Measurements from ENCODE around the gene RESP18. TPM values are rescaled to one million over a fixed set of nuclear protein-coding genes. Genes with fewer than 3 reads are reported as not detected.

The RESP18 gene
- total RNA-seq, 4 donors from 2014 or later, result not detected

DNA sequence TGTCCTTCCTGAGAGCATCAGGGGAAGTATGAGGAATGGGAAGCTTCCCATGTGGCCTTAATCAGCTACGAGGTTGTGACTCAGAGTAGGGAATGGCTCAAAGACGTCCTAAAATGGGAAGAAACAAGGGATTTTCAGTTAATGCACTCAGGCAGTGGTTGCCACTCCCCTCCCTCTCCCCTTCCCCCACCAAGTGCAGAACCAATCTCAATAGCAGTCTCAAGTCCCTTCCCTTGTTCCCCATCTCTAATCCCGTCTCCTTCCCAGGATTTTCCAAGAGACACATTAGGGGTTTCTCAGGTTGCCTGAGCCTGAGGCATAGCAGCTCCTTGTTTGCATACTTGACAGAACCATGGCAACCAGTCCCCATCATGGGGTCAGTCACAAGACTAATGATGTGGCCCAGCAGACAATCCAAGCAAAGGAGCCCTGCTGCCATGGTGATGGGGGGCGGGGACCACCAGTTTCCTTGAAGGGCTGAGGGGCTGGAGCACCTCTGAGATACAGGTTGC, 18.2 kb upstream of the RESP18 start:
- Histone ChIP-seq H3K9me3 (no peaks in the 10 kb centered on the region), H3K27ac (replicated peaks in 1 of 4) (no peak overlapping the region), H3K27me3 (peaks cover 0 to 75% (median 4%) of the 10 kb centered on the region in 4 donors), H3K4me1 (no peaks in the 10 kb centered on the region), H3K4me3 (no peak overlapping the region), H3K36me3 (no peaks in the 10 kb centered on the region)
- WGBS, result 36% methylated on average over 4 of the region's 4 CpGs
- intact Hi-C loops (cut with DNase I), result no loop called here
- DNase-seq (ENCODE audit: extremely low spot score), result no peak
- TF ChIP-seq, protein P1, sequence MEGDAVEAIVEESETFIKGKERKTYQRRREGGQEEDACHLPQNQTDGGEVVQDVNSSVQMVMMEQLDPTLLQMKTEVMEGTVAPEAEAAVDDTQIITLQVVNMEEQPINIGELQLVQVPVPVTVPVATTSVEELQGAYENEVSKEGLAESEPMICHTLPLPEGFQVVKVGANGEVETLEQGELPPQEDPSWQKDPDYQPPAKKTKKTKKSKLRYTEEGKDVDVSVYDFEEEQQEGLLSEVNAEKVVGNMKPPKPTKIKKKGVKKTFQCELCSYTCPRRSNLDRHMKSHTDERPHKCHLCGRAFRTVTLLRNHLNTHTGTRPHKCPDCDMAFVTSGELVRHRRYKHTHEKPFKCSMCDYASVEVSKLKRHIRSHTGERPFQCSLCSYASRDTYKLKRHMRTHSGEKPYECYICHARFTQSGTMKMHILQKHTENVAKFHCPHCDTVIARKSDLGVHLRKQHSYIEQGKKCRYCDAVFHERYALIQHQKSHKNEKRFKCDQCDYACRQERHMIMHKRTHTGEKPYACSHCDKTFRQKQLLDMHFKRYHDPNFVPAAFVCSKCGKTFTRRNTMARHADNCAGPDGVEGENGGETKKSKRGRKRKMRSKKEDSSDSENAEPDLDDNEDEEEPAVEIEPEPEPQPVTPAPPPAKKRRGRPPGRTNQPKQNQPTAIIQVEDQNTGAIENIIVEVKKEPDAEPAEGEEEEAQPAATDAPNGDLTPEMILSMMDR (IDR thresholded peaks at IDR 0.05), result no peak
- TF ChIP-seq EP300 (IDR thresholded peaks at IDR 0.05) (no peak), POLR2A (IDR thresholded peaks at IDR 0.05; ENCODE audit: low read depth) (no peak), POLR2AphosphoS5 (IDR thresholded peaks at IDR 0.05) (no peak)

DNA sequence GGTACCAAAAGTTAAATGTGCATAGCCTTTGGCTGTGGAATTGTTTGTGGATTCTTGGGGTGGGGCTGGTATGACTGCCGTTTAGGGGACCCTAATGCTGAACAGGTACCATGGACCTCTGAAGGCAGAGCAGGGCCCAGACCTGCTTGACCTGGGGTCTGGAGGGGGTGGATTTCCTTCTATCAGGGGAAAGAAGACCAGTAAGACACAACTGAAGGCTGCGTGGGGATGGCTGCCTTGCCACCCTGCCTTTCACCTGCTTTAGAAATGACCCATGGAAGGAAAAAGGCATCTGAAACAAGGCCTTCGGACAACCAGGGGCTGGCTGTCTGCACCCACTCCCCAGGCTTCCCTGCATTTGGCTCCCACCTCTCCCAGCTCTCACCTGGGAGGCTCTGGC, 17.7 kb upstream of the RESP18 start:
- no peaks in the 10 kb centered on the region for H3K4me1 ChIP-seq
- intact Hi-C loops (cut with DNase I), result no loop called here
- H3K27me3 ChIP-seq, result peaks cover 0 to 69% (median 4%) of the 10 kb centered on the region in 4 donors
- H3K4me3 ChIP-seq, result no peak overlapping the region
- TF ChIP-seq, protein P1 (IDR thresholded peaks at IDR 0.05), result no peak
- TF ChIP-seq POLR2AphosphoS5 (IDR thresholded peaks at IDR 0.05), result no peak
- no peak for TF ChIP-seq EP300 (IDR thresholded peaks at IDR 0.05)
- TF ChIP-seq POLR2A (IDR thresholded peaks at IDR 0.05; ENCODE audit: low read depth), result no peak
- no peak for DNase-seq (ENCODE audit: extremely low spot score)
- no peaks in the 10 kb centered on the region for H3K9me3 ChIP-seq
- WGBS, result 85% methylated on average over 3 of the region's 3 CpGs
- no peaks in the 10 kb centered on the region for H3K36me3 ChIP-seq
- H3K27ac ChIP-seq (replicated peaks in 1 of 4), result no peak overlapping the region

DNA sequence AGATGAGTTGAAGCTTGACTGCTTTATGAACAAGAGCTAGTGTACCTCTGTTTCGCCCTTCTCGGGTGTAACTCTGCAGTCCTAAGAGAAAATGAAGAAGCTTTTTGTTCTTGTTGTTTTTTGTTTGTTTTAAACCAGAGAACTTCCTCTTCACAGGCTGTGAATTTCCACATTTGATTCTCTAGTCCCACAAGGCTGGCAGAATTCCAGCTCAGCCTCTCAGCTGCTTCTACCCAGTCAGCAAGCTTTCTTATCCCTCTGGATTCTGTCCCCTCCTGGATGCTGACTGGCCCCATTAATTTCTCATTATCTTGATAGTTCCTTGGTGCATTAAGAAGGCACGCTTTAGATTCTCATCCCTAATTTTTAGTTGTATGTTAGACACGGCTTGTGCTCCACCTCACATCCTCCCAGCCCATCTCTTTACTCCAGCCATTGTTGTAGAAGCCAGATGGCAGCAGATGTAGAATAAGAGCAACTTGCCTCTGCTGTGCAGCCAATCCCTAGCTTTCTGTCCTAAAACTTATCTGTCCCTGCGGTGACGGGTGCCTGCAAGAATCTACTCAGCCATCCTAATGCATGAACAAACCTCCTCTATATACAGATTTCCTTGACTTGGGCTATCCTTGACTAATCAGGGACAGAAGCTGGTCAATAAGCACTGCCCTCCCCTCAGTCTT, 12.3 kb upstream of the RESP18 start:
- Histone ChIP-seq H3K9me3 (no peaks in the 10 kb centered on the region), H3K4me3 (no peak overlapping the region), H3K27me3 (peaks cover 0 to 23% (median 0%) of the 10 kb centered on the region in 4 donors), H3K27ac (replicated peaks in 1 of 4) (no peak overlapping the region), H3K4me1 (no peaks in the 10 kb centered on the region), H3K36me3 (no peaks in the 10 kb centered on the region)
- TF ChIP-seq POLR2AphosphoS5 (IDR thresholded peaks at IDR 0.05) (no peak), EP300 (IDR thresholded peaks at IDR 0.05) (no peak), POLR2A (IDR thresholded peaks at IDR 0.05; ENCODE audit: low read depth) (no peak)
- TF ChIP-seq, protein P1 (IDR thresholded peaks at IDR 0.05), result no peak
- no peak for DNase-seq (ENCODE audit: extremely low spot score)
- 53% methylated on average over 6 of the region's 6 CpGs for WGBS
- intact Hi-C loops (cut with DNase I), result no loop called here

DNA sequence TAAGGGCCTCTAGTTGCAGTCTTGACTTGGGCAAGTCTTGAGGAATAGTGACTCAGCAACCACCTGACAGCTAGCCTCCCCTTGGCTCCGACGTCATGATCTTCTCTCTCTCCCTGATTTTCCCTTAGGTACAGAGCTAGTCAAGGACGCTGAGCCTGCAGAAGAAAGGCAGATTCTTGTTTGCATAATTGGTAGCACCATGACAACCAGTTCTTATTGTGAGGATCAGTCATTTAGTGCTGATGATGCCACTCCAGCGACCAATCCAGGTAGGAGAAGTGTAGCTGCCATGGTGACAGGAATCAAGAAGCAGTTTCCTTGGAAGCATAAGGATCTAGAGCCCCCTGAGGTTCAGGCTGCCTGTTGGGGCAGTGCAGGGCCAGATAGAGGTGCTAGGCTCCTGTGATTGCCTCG, 2.8 kb upstream of the RESP18 start:
- intact Hi-C loops (cut with DNase I), result no loop called here
- TF ChIP-seq POLR2AphosphoS5 (IDR thresholded peaks at IDR 0.05) (no peak), EP300 (IDR thresholded peaks at IDR 0.05) (no peak), POLR2A (IDR thresholded peaks at IDR 0.05; ENCODE audit: low read depth) (no peak)
- TF ChIP-seq, protein P1 (IDR thresholded peaks at IDR 0.05), result no peak
- H3K9me3 ChIP-seq, result peaks cover 0 to 16% (median 2%) of the 10 kb centered on the region in 4 donors
- WGBS, result 60% methylated on average over 5 of the region's 5 CpGs
- H3K4me3 ChIP-seq, result no peak overlapping the region
- no peaks in the 10 kb centered on the region for H3K36me3 ChIP-seq
- H3K27me3 ChIP-seq, result peaks cover 0 to 55% (median 21%) of the 10 kb centered on the region in 4 donors
- H3K27ac ChIP-seq (replicated peaks in 1 of 4), result no peak overlapping the region
- H3K4me1 ChIP-seq, result no peaks in the 10 kb centered on the region
- DNase-seq (ENCODE audit: extremely low spot score), result no peak

All from esophagus muscularis mucosa (tissue), 4 donors.